ENCODE data around the gene CLIP3.

CLIP3 gene

DNA sequence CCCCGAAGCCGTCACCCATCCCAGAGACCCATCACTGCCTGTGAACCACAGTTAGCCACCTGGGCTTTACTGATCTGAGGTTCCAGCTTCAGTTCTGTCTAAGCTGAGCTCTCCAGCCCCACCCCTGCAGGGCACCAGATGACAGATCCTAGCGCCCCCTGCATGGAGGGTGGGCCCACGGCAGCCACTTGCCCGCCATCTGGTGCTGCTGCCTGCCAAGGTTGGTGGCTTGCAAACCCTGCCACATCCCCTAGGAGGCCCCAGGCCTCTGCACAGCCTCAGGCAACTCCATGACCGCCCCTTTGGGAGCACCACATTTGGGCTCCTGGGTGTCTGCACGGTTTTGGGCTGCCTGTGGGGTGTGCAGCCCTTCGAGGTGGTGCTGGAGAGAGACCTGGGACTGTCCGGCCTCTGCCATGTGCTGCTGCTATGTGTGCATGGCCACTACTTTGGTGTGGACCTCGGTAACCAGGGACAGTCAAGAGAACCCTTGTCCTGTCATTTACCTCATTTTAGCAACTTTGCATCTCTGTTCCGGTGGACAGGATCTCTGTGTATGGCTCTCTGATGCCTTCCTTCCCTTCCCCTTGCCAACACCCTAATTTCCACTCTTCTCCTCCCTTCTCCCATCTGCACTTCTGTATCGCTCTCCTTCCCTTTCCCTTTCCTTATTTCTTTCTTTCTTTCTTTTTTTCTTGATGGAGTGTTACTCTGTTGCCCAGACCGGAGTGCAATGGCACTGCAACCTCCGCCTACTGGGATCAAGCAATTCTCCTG lies 55.0 kb downstream of the CLIP3 start:
- no peak for DNase-seq (ENCODE audit: low spot score)

DNA sequence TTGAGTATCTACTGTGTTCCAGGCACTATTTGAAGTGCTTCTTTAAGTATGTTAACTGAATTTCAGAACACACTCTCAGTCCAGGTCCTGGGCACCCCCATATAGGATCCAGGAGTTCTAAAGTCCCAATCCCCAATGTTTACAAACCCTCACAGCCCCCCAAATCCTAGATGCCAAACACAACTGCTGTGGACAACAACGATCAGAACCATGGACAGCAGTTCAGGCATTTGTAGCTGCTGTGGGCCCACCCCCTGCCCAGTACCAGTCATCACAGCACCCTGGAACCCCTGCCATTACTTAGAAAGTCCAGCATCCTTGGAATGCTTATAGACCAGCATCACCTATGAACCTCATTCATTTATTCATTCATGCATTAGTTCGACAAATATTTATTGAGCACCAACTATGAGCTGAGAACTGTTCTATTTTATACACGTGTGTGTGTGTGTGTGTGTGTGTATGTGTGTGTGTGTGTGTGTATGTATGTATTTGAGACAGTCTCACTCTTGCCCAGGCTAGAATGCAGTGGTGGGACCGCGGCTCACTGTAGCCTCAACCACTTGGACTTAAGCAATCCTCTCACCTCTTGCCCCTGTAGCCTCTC lies 57.0 kb downstream of the CLIP3 start:
- DNase-seq (ENCODE audit: low spot score) = peak; percentile 50

DNA sequence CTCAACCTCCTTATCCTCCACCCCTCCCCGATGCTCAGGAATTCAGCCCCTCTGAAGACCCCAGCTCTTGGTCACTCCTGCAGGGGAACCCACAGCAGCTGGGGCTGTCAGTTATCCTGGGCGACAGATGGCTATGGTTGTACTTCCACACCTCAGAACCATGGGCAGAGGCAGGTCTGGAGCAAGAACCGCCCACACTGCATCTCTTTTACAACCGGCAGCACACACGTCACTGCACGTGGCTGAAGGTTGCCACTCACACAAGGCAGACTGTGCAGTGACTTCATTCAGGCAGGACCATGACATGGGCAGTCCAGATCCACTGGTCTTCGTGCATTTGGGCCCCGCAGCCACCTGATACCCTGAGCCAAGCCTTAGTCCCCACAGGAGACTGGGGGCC lies 59.2 kb downstream of the CLIP3 start:
- no peak for DNase-seq (ENCODE audit: low spot score)

DNA sequence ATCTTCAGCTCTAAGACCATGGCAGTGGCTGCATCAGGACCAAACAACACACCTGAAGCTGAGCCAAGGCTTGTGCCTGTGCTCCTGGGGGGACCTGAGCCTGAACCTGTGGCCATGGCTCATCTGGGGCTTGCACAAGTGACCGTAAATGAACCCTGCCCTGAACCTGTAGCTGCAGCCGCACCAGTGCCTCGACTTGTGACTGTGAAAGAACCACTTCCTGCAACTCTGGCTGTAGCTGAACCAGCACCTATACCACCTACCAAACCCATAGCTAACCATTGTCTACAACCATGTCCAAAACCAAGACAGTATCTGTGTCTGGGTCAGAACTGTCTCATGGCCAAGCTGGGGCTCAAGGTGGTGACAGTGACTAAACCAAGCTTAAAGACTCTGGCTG lies 65.9 kb downstream of the CLIP3 start:
- no peak for DNase-seq (ENCODE audit: low spot score)

Data from hepatic stellate cell (primary cell).